ENCODE data around the gene GPR83.
"Not testable (repeated sequence)": the region's sequence is repeated elsewhere in the genome, so short reads cannot be mapped to it uniquely, and the experiment has no call there.

Gene GPR83

GRCh38 chr11:94400839-94401772 is at the start of gene GPR83:
TSS of gene GPR83 (minus strand) at chr11:94401419. CDS start at chr11:94401247, 172 bp downstream.
- in situ Hi-C loops (cut with HindIII; ENCODE audit: low sequenced_read_pairs) = no loop called here

DNA sequence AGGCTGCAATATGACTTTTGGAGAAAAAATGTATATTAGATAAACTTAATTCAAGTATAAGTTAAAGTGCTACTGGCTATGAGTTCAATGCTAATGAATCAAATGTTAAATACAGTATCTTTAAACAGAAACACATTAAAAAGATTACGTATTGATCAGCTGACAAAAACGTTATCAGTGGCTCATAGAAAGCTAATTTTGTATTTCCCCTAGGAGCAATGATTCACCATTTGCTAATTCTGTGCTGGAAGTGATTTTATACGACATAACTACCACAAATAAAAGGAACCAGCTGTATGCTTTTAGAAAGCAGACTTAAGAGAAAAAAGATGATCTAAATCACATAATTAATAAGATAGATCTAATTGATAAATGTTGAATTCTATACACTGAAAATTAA is 48.8 kb upstream of the GPR83 start:
- in situ Hi-C loops (cut with HindIII; ENCODE audit: low sequenced_read_pairs) = loop anchor here (5.0 kb wide), 1 partner anchor 47 kb away; no protein-coding TSS in a partner anchor

DNA sequence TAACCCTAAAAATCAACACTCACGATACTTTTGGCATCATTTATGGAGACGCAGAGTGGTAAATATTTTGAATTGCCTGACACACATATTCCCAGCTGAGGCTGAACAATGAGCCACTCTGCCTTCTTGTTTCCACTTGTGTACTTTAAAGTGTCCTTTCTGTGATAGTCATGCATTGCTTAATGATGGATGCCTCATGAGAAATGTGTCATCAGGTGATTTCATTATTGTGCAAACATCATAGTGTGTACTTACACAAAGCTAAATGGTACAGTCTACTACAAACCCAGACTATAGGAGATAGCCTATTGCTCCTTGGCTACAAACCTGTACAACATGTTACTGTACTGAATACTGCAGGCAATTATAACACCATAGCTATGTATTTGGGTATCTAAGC is 48.2 kb upstream of the GPR83 start:
- in situ Hi-C loops (cut with HindIII; ENCODE audit: low sequenced_read_pairs) = loop anchor here (10.0 to 25.0 kb wide), 2 partner anchors 245 to 562 kb away; no protein-coding TSS in a partner anchor

DNA sequence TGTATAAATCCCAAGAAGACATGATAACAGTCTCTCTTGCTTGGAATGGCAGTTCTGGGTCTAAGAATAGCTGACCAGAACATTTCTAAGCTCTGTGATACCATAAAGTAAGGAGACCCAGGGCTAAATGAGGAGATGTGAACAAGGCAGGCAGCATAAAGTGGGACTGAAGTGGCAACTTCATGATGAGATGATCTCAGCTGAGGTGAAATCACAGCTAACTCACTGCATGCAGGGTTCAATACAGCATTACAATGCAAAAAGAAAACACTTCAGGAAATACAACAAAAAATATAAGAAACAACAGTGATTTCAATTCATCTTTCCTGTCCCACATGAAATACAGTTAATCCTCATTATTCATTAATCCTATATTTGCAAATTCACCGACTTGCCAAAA is 47.8 kb upstream of the GPR83 start:
- in situ Hi-C loops (cut with HindIII; ENCODE audit: low sequenced_read_pairs) = loop anchor here (10.0 to 25.0 kb wide), 2 partner anchors 244 to 562 kb away; no protein-coding TSS in a partner anchor

DNA sequence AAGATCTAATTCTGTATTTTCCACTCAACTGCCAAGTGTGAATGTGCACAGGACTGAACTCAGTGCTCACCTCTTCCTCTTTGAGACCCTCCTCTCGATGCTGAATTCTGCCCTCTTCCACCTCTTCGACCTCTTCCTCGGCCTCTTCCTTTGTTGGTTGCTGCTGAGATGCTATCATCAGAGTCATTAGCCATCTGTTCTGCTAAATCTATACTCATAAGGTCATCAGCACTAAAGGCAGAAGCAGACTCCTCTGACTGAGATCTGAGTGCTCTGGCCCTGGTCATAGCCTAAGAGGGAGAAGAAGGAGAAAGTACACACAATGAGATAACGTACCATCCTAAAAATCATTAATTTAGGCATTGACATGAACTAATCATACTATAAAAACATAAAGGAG is 45.9 kb upstream of the GPR83 start:
- in situ Hi-C loops (cut with HindIII; ENCODE audit: low sequenced_read_pairs) = loop anchor here (10.0 to 25.0 kb wide), 2 partner anchors 242 to 560 kb away; no protein-coding TSS in a partner anchor

- in situ Hi-C loops (cut with HindIII; ENCODE audit: low sequenced_read_pairs) = loop anchor here (10.0 to 25.0 kb wide), 2 partner anchors 241 to 558 kb away; no protein-coding TSS in a partner anchor
These were observed 44.4 kb upstream of the GPR83 start for GRCh38 chr11:94445641-94446040.

- in situ Hi-C loops (cut with HindIII; ENCODE audit: low sequenced_read_pairs) = loop anchor here (5.0 to 25.0 kb wide), 2 partner anchors 261 to 546 kb away; no protein-coding TSS in a partner anchor
These were observed 31.8 kb upstream of the GPR83 start for GRCh38 chr11:94433049-94433448.

DNA sequence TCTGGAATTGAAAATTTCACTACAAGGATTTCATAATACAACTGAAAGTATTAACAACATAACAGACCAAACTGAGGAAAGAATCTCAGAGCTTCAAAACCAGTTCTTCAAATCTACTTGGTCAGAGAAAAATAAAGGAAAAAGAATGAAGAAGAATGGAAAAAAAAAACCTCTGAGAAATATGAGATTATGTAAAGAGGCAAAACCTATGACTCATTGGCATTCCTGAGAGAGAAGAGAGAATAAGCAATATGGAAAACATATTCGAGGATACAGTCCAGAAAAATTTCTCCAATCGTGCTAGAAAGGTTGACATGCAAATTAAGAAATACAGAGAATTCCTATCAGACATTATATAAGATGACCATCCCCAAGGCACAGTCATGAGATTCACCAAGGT is 23.4 kb upstream of the GPR83 start:
- in situ Hi-C loops (cut with HindIII; ENCODE audit: low sequenced_read_pairs) = loop anchor here (25.0 kb wide), 1 partner anchor 537 kb away; no protein-coding TSS in a partner anchor

DNA sequence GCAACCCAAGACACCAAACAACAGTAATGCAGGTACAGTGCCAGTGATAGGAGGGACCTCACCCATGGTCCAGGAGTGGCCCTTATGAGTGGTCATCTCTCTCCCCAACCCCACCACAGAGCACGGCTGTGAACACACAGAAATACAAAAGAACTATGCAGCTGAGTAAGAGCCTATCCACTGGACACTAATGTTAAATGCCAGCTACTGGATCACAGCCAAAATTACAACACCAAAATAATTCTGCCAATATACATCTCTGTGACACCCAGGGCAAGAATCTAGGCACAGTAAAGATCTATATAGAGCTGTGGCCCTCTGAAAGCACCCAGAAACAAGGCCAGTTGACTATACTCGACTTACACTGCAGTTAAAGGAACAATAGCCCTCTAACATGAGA is 22.8 kb upstream of the GPR83 start:
- in situ Hi-C loops (cut with HindIII; ENCODE audit: low sequenced_read_pairs) = no loop called here

DNA sequence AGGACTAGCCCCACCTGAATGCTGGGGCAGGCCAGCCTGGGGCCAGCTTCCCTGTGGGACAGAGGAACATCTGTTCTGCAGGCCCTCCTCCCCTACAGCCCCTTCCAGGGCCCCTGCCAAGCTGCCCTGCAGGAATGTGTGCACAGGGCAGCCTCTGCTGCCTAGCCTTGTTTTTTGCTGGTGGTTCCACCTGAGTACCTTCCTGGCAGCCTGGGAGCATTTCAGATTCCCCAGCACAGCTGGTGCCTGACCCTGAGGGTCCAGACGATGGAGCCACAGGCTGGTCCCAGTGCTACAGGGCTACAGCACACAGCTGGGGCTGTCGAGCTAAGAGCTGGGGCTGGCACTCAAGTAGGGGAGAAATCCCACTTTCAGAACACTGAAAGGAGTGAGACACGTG is 22.3 kb upstream of the GPR83 start:
- in situ Hi-C loops (cut with HindIII; ENCODE audit: low sequenced_read_pairs) = no loop called here

DNA sequence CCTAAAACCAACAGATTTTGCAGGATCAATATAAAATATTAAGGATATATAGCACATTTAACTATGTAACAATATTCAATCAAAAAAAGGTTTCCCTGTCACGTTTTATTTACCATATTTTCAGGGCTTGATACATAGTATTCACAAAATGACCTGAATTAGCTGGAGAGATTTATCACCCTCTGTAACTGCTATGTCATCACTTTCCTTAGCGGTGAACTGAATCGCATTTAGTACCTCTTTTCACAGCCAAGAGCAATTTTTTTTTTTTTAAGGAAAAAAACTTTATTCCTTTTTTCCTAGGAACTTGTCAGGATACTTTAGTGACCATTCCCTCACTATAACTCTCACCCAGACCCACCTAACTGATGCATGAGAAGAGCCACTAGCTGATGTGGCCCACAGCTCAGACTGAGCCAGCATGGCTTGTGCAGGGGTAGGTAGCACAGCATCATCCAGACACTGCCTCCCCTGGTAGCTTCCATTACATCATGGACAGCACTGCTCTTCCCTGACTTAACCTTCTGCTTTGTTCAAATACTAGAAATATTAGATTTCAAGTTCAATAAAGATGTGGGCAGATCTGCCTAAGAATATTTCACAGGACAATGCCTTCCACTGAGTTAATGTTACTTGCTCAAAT is 17.0 kb upstream of the GPR83 start:
- in situ Hi-C loops (cut with HindIII; ENCODE audit: low sequenced_read_pairs) = no loop called here

GRCh38 chr11:94417386-94417987 is 16.3 kb upstream of the GPR83 start:
- in situ Hi-C loops (cut with HindIII; ENCODE audit: low sequenced_read_pairs) = no loop called here

DNA sequence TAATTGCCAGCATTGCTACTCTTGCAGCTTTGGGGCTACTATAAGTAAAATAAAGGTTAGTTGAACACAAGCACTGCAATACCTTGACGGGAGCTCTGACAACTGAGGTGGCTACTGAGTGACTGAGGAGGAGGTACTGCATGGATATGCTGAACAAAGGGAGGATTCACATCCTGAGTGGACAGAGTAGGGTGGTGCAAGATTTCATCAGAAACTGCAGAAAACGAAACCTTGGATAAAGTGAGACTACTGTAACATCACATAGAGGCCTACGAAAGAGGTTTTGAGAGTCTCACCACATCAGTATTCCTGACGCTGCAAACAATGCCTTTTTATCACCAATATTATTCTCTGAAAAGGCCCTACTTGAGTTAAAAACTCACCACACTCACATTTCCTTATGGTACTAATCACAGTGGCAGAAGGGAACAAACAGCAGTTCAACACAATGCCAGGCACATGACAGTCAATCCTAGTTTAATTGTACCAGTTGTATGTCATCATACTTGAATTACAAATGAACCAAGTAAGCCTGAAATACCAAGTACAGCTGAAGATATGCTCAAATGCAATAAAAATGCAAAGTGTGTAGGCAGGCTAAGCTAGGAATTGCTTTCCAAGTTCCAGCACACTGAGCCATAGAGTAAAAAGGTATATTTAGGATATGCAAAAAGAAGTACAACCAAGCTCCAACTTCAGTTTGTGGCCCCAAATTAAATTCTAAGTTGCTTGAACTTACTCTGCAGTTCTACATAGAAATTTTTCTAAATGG is 4.0 kb upstream of the GPR83 start:
- in situ Hi-C loops (cut with HindIII; ENCODE audit: low sequenced_read_pairs) = no loop called here

DNA sequence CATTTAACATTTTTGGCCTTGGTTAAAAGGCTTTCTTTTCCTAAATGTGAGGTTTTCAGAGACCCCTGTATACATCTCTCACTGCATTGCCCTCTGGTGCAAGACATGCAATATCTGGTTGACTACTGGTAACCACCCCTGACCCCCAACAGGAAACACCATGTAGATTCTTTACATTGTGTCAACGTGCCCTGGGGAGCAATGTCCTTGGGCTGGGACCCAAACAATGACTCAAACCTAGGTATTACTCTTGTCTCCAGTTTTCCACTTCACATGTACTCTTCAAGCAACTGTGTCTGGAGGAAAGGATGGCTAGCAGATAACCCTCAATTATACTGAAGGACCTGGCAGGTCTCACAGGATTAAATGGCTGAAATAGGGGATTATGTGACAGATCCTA is 1.1 kb upstream of the GPR83 start:
- in situ Hi-C loops (cut with HindIII; ENCODE audit: low sequenced_read_pairs) = no loop called here

- in situ Hi-C loops (cut with HindIII; ENCODE audit: low sequenced_read_pairs) = no loop called here
These were observed 600 bp upstream of the GPR83 start for GRCh38 chr11:94401773-94402265.

DNA sequence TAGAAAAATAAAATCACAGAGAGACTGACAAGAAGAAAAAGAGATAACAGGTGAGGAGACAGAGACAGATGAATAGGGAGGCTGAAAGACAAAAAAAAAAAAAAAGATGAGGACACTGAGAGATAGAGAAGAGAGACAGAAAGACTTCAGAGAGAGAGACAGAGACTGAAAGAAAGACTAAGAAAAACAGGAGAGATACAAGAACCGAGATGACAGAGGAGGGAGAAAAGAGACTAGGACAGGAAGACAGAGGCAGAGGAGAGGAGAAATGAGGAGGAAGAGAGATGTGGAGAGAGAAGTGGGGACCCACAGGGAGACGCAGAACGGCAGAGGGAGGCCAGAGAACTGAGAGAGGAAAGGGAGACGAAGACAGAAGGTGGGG is 771 bp downstream of the GPR83 start:
- in situ Hi-C loops (cut with HindIII; ENCODE audit: low sequenced_read_pairs) = no loop called here

DNA sequence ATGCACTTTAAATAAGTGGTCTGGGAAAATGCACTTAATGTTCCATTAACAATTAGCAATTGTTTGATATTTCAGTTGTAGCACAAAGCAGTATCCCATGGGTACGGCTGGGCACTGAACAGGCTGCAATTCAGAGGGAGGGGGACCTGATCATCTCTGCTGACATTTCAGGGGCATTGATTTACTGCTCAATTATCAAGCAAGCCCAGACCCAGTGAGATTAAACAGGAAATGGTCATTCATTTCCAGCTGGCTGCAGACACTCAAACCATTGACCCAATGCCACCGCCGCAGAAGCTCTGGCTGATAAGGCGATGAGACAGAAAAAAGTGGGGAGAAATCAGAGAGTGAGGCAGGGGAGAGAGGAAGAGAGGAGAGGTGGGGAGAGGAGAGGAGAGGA is 1.2 kb downstream of the GPR83 start:
- in situ Hi-C loops (cut with HindIII; ENCODE audit: low sequenced_read_pairs) = no loop called here

DNA sequence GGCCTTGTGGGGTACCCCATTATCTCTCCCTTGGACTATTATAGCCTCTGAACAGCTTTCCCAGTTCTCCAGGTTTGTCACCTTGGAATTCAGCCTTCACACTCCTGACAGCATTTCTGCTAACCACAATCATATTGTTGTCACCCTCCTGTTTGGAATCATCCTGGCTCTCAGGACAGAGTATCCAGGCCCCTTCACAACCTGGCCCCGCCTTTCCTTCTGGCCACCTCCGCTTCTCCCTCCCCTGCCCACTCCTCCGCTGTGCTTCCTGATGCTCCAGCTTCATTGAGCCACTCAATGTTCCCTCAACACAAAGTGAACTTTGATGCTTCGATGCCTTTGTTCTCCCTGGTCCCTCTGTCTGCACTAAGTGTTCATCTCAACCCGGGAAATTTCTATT is 3.1 kb downstream of the GPR83 start:
- in situ Hi-C loops (cut with HindIII; ENCODE audit: low sequenced_read_pairs) = no loop called here

GRCh38 chr11:94396282-94396681 is 4.9 kb downstream of the GPR83 start:
- in situ Hi-C loops (cut with HindIII; ENCODE audit: low sequenced_read_pairs) = no loop called here

- in situ Hi-C loops (cut with HindIII; ENCODE audit: low sequenced_read_pairs) = not testable (repeated sequence)
These were observed 9.3 kb downstream of the GPR83 start for GRCh38 chr11:94391937-94392336.

All from endothelial cell of hepatic sinusoid (primary cell).